ENCODE results near the gene SAFB.

Gene SAFB

DNA sequence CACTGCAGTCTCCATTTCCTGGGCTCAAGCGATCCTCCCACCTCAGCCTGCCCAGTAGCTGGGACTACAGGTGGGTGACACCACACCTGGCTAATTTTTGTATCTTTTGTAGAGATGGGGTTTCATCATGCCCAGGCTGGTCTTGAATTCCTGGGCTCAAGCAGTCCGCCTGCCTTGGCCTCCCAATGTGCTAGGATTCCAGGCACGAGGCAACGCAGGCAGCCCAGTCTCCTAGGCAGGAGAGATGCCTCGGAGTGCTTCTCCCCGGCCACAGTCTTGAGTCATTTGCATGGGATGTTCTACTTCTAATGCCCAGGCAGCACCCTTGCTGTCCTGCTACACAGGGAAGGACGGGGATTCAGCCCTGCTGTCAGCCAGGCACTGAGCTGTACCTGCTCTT is 48.7 kb downstream of the SAFB start:
- no peak for DNase-seq

GRCh38 chr19:5672708-5673459 is 50.0 kb downstream of the SAFB start:
- DNase-seq = no peak

DNA sequence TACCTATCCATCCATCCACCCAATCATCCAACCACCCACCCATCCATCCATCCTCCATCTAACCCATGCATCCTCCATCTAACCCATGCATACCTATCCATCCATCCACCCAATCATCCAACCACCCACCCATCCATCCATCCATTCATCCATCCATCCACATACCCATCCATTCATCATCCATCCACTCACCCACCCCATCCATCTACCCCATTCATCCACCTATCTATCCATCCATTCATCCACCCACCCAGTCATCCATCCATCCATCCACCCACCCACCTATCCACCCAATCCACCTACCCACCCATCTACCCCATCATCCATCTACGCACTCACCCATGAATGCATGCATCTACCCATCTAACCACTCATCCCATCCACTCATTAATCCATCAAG is 50.9 kb downstream of the SAFB start:
- no peak for DNase-seq

- DNase-seq = no peak
Observed at GRCh38 chr19:5674714-5675113, 51.8 kb downstream of the SAFB start.

DNA sequence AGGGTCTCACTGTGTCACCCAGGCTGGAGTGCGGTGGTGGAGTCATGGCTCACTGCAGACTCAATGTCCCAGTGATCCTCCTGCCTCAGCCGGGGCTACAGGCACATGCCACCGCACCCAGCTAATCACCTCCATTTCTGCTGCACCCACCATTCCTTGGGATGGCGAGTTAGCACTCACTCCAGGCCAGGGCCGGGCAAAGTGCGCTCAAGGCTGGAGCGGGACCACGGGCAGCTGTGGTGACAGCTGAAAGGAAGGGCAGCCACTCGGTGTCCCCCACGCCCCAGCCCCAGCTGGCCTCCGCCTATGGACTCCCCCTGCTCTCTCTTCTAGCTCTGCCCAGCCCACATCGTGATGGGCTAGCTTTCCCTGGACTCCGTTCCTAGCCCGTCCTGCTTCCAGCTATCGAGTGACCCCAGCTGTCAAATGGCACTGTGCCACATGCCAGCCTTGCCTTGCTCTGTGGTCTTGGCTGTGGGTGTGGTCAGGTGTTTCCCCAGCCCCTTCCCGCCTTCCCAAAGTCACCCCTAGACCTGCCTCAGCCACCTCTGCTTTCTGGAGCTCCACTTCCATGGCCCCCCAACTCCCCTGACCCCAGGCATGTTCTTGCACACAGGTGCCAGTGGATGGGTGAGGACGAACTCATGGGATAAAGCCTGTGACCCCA is 53.4 kb downstream of the SAFB start:
- no peak for DNase-seq

DNA sequence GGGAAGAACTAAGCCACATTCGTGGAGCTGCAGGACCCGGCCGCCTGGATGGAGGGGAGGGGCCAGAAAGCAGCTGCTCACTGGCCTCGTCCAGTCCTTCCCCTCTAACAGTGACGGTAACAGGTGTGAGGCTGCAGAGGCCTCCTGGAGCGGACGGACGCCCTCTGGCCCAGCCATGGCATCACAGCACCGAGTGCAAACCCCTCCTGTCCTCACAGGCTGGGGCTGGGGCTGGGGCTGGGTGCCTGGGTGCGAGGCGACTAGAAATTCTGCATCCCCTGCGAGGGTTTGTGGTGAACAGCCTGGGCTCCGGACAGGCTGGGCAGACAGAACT is 53.9 kb downstream of the SAFB start:
- DNase-seq = no peak

GRCh38 chr19:5677136-5677535 is 54.3 kb downstream of the SAFB start:
- no peak for DNase-seq

DNA sequence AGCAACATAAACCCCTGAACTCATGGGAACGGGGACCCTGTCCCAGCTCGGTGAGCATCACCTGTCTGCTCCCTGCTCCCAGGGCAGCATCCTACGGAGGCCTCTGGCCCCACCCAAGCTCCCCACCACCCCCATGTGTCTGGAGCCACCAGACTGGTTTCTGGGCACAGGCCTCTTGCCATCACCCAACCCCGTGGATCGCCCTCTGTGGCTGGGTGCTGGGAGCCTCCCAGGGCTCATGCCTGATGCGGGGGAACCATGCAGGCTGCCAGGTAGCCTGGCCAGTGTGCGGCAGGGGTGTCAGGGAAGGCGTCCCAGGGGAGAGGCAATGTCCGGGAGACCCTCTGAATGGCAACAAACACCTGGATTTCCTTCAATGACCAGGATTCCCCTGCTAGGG is 54.7 kb downstream of the SAFB start:
- no peak for DNase-seq

DNA sequence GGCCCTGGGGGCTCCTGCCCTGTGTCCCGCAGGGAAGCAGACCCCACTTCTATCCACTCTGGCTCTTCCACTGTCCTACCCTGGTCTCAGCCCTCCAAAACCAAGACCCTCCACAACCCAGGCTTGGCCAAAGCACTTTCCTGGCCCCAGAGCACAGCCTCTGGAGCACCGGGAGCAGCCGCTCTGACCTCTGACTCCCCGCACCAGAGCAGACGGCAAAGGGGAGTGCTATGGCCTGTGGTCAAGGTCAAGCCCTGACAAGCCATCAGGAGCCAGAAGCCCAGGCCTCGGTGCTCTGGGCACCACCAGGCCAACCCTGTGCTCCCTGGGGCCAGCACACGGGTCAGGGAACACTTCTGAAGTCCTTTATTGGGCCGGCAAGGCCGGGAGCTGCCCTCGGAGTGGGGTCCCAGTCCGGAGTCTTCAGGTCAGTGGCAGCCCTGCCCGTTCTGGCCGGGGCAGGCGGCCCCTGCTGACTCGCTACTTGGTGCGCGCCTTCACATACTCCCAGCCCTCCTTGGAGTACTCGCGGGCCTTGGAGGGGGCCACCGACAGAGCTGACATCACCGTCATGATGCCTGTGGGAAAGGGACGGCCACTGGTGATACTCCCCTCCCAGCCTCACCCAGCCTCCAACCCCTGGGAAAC is 55.3 kb downstream of the SAFB start:
- DNase-seq = no peak

DNA sequence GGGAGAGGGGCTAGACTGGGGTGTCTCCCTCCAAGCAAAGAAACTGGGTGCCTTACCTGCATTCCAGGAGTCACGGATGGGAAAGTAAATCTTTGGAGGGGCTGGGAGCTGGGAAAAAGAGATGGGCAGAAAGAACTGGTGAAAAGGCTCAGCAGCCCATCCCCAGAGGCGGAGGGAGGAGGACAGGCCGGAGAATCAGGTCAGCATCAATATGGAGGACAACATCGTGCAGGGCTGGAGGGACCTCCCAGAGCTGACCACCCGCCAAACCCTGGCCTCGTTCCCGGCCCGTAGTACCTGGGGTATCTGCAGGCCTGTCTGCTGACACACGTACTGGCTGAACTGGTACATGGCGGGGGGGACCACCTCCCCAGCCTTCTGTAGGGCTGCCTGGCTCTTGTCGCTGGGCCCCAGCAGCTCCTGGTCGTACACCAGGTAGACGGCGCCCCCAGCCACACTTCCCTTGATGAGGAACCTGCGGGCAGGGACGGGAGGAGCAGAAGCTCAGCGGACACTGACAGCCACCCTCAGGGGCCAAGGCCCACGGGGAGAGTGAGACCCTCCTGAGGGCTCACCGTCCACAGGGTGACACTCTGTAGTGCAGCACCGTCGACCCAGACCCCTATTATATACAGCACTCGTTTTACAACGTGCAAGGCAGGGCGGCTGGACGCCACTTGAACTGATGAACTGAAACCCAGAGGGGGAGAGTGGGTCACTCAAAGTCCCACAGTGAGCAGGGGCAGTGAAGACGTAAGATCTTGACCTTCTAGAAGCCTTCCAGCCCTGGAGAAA is 56.6 kb downstream of the SAFB start:
- no peak for DNase-seq

DNA sequence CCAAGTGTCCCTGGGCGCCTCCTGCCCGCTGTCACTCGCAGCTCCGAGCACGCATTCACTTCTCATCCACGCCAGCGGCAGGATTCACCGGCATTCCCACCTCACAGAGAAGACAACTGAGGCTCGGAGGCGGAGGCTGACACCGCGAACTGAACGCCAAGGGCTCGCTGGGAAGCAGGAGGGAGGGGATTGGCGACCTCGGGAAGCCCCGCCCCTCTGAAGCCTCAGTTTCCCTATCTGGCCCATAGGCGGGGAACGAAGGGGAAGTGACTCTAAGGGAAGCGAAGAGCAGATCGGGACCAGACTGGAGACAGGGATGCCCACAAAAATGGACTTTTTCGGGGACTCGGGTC is 57.2 kb downstream of the SAFB start:
- no peak for DNase-seq

DNA sequence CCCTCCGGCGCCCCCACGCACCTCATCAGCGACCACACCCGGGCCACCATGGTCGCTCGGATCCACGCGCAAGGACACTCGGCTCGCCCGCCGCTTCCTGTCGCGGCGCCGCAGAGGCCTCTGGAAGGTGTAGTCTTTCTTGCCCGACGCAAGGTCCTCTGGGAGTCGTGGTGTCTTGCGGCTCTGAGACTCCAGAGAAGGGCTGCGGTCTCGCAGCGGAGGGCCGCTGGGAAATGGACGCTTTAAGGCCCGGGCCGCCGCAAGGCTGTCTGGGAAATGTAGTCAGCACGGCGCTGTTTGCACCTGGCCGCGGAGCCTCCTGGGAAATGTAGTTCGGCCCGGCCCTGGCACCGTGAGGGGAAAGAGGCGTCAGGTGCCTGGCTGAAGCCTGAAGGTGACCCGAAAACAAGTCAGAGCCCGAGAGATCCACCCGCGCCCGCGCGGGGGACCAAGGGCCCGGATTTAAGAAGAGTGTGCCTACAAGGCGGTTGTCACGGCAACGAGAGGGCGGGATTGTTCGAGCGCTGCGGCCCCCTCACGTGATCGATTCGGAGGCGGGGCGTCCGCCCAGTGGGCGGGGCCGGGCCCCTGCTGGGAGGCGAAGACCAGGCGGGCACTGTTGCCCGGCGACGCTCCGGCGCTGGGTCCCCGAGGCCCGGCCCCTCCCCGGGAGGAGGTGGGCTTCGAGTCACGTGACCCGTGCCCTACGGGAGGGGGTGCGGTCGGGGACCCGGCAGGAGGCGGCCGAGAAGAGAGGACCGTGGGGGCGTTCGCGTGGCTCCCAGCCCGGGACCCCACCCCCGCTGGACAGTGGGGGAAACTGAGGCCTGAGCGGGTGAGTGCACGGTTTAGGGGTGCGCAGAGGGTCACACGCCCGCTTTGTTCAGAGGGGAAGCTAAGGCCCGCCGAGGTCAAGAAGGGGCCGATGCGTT is 57.8 kb downstream of the SAFB start, which contains the start of the genes HSD11B1L and MICOS13:
Gene HSD11B1L, plus strand, starts transcription at position 591 of the 932 bp plus-strand sequence. CDS start 3,806 bp downstream, outside the sequence.
Gene MICOS13, minus strand, starts transcription at position 80 of the 932 bp plus-strand sequence. Its CDS starts 30 bp downstream, at position 50.
- DNase-seq = peak; percentile 95

DNA sequence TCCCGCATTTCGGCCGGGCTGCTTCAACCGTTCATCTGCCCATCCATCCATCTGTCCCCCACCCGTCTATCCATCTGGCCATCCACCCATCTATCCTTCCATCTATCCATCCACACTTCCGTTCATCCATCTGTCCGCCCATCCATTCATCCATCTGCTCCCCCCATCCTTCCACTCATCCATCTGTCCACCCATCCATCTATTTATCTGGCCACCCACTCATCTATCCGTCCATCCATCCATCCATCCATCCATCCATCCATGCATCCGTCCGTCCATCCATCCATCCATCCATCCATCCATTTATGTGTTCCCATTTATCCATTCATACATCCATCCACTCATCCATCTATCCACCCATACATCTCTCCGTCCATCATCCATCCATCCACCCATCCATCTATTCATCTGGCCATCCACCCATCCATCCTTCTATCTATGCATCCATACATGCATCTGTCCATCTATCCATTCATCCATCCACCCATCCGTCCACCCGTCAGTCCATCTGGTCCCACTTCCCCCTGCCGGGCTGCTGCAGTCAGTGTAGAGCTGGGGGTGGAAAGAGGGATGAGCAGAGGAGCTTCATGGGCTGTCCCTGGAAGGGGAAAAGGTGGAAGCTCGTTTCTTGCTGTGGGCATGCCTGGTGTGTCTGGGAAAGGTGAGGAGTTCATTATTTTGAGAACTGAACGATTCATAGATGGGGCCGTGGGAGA is 58.7 kb downstream of the SAFB start:
- DNase-seq = no peak

DNA sequence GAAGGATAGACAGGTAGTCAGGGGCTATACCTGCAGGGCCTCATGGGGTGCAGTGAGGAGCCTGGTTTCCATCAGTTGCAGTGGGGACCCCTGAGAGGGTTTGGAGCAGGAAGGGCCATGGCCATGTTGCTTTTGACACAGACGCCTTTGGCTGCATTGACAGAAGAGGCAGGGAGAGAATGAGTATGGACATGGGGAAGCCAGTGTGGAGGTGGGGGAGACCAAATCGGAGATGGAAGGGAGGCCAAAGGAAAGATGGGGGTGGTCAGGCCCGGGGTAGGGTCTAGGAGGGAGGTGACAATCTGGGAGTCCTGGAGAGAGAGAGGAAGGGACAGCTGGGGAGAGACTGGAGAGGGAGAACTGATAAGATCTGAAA is 59.2 kb downstream of the SAFB start:
- no peak for DNase-seq

GRCh38 chr19:5683177-5683886 is 60.4 kb downstream of the SAFB start:
- DNase-seq = no peak

DNA sequence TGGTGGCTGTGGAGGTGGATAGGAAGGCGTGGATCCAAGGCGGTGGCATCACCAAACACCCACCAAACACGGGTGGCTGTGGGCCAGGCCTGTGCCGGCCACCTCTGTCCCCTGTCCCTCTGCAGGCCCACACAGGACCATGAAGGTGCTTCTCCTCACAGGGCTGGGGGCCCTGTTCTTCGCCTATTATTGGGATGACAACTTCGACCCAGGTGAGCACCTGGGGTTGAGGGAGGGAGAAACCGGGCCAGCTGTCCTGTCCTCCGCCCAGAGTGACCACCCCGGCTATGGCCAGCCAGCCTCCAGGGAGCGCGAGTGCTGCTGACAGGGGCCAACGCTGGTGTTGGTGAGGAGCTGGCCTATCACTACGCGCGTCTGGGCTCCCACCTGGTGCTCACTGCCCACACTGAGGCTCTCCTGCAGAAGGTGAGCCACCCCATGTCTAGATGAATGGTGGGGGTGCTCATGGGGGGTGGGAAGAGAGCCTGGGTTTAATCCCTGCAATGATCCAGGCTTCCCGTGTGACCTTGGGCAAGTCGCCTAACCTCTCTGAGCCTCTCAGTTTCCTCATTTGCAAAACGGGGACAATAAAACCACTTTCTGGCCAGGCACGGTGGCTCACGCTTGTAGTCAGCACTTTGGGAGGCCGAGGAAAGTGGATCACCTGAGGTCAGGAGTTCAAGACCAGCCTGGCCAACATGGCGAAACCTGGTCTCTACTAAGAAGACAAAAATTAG is 62.0 kb downstream of the SAFB start:
- no peak for DNase-seq

DNA sequence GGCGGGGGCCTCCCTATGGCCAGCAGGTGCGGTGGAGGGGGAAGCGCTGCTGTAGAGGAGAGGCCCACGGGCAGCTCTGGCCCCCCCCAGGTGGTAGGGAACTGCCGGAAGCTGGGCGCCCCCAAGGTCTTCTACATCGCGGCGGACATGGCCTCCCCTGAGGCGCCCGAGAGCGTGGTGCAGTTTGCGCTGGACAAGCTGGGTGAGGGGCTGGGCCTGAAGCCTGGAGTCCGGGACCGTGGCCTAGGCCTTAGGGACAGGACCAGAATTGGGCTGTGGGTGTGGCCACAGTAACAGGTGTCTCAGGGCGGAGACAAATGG is 63.4 kb downstream of the SAFB start:
- DNase-seq = no peak

GRCh38 chr19:5686647-5687359 is 63.9 kb downstream of the SAFB start:
- peak; percentile 64 for DNase-seq

DNA sequence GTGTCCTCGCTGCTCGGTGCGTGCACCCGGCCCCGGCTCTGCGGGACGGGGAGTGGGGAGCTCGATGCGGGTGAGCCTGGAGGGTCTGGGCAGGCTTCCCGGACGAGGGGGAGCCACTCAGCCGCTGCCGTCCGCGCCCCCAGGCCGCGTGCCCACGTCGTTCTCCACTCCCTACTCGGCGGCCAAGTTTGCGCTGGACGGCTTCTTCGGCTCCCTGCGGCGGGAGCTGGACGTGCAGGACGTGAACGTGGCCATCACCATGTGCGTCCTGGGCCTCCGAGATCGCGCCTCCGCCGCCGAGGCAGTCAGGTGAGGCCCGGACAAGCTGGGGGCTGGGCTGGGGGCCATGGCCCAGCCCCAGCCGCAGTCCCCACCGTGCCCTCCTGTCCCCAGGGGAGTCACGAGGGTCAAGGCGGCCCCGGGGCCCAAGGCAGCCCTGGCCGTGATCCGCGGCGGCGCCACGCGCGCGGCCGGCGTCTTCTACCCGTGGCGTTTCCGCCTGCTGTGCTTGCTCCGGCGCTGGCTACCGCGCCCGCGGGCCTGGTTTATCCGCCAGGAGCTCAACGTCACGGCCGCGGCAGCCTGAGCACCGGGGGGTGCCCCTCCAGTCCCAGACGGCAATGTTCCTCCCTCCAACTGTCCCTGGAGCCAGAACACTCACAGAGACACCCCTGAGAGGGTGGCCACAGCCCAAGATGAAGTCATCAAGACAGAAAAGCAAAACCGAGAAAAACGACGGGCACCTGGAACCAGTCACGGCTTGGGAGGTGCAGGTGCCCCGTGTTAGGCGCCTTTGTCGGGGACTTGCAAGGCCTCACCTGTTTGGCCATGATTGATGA is 64.7 kb downstream of the SAFB start:
- no peak for DNase-seq

Measured in NCI-H1694 treated with DMSO at 0.1 percent for 48 hours (cell line).